GM23338 (cell line): Measurements from ENCODE around the gene NFIA. TPM values are rescaled to one million over a fixed set of nuclear protein-coding genes. Genes with fewer than 3 reads are reported as not detected.

Source experiments
- ATAC-seq: fragments of 200-7000 bp; cut with Tn5 transposase; 3 replicates; pipeline ENCODE4 v1.9.1; 2020
- DNase-seq: peaks from one replicate; pipeline ENCODE4 v3.0.0-alpha.2; 2015; ENCODE audit warnings: low spot score
- H2AFZ ChIP-seq: fragments of 200-600 bp; sonication (generic); 2 replicates; pipeline ENCODE4 v1.8.0; 2016; ENCODE audit warnings: antibody characterized with exemption, mild to moderate bottlenecking, moderate library complexity
- H3F3A ChIP-seq: fragments of 200-600 bp; sonication (generic); replicated peaks from 2 replicates; pipeline ENCODE4 v1.8.0; 2017; ENCODE audit warnings: antibody characterized with exemption, mixed run types, low read depth
- H3K27ac ChIP-seq: fragments of 200-600 bp; sonication (generic); 2 replicates; pipeline ENCODE4 v1.6.1; 2016; ENCODE audit warnings: low read depth
- H3K27me3 ChIP-seq: fragments of 200-600 bp; sonication (generic); 2 replicates; pipeline ENCODE4 v1.8.0; 2016; ENCODE audit warnings: mild to moderate bottlenecking, mixed run types, moderate library complexity; ENCODE audit not compliant: insufficient read depth
- H3K36me3 ChIP-seq: fragments of 200-600 bp; sonication (generic); 2 replicates; pipeline ENCODE4 v1.8.0; 2016; ENCODE audit warnings: mild to moderate bottlenecking; ENCODE audit not compliant: insufficient read depth
- H3K4me1 ChIP-seq: fragments of 200-600 bp; sonication (generic); 2 replicates; pipeline ENCODE4 v1.8.0; 2016; ENCODE audit warnings: mild to moderate bottlenecking, moderate library complexity; ENCODE audit not compliant: insufficient read depth
- H3K4me2 ChIP-seq: fragments of 200-600 bp; sonication (generic); 2 replicates; pipeline ENCODE4 v1.7.1; 2017; ENCODE audit warnings: mixed run types
- H3K4me3 ChIP-seq: fragments of 200-600 bp; sonication (generic); 2 replicates; pipeline ENCODE4 v1.6.1; 2016; ENCODE audit warnings: mixed run types
- H3K79me2 ChIP-seq: fragments of 200-600 bp; sonication (generic); replicated peaks from 2 replicates; pipeline ENCODE4 v1.8.0; 2017; ENCODE audit warnings: mild to moderate bottlenecking; ENCODE audit not compliant: insufficient read depth
- H3K9me2 ChIP-seq: fragments of 200-600 bp; sonication (generic); 2 replicates; pipeline ENCODE4 v1.8.0; 2017; ENCODE audit not compliant: insufficient read depth
- H4K20me1 ChIP-seq: fragments of 200-600 bp; sonication (generic); replicated peaks from 2 replicates; pipeline ENCODE4 v1.8.0; 2017; ENCODE audit warnings: mild to moderate bottlenecking; ENCODE audit not compliant: insufficient read depth
- H3K27ac Mint-ChIP-seq: 2 replicates; pipeline ENCODE4 v1.8.0; 2020; ENCODE audit warnings: inconsistent platforms, mild to moderate bottlenecking, moderate library complexity, mixed read lengths
- H3K27me3 Mint-ChIP-seq: 3 replicates; pipeline ENCODE4 v1.8.0; 2022; ENCODE audit warnings: low read depth, mild to moderate bottlenecking, moderate library complexity, mixed read lengths, inconsistent platforms; ENCODE audit not compliant: insufficient read depth, poor library complexity
- H3K36me3 Mint-ChIP-seq: 3 replicates; pipeline ENCODE4 v1.8.0; 2021; ENCODE audit warnings: low read depth, mild to moderate bottlenecking, inconsistent platforms, moderate library complexity, mixed read lengths
- H3K4me1 Mint-ChIP-seq: 3 replicates; pipeline ENCODE4 v1.8.0; 2020; ENCODE audit warnings: mild to moderate bottlenecking, inconsistent platforms, mixed read lengths
- H3K4me3 Mint-ChIP-seq: 3 replicates; pipeline ENCODE4 v1.8.0; 2021; ENCODE audit warnings: moderate library complexity, mild to moderate bottlenecking, inconsistent platforms, mixed read lengths
- H3K9me3 Mint-ChIP-seq: 3 replicates; pipeline ENCODE4 v1.8.0; 2020; ENCODE audit warnings: moderate library complexity, mild to moderate bottlenecking, inconsistent platforms, mixed read lengths
- EZH2phosphoT487 ChIP-seq: fragments of 200-600 bp; sonication (generic); IDR thresholded peaks from one replicate; pipeline ENCODE4 v1.8.1; 2018; ENCODE audit warnings: antibody characterized with exemption; ENCODE audit not compliant: unreplicated experiment
- JUNB ChIP-seq: IDR thresholded peaks from one replicate; pipeline ENCODE4 v1.6.1; 2016; ENCODE audit warnings: antibody characterized with exemption; ENCODE audit not compliant: unreplicated experiment
- NANOG ChIP-seq: IDR thresholded peaks from 2 replicates; pipeline ENCODE4 v1.6.1; 2016; ENCODE audit warnings: antibody characterized with exemption, borderline replicate concordance
- STAT1 ChIP-seq: IDR thresholded peaks from one replicate; pipeline ENCODE4 v1.6.1; 2016; ENCODE audit warnings: antibody characterized with exemption; ENCODE audit not compliant: unreplicated experiment
- ZNF114 ChIP-seq: fragments of 250-450 bp; sonication (Bioruptor Pico); IDR thresholded peaks from 2 replicates; pipeline ENCODE4 v1.5.0; 2020; ENCODE audit warnings: mild to moderate bottlenecking, moderate library complexity
- polyA plus RNA-seq: library from polyadenylated mRNA; unstranded; fragments of >200 nt; fragmentation: Nextera tagmentation; extraction: Ambion mirVana; gene quantifications from 2 replicates; pipeline ENCODE4 v1.2.1, GENCODE V29; 2016
- total RNA-seq: library from RNA; depleted of rRNA; stranded (reverse); fragments of >200 nt; shearing (Covaris generic); gene quantifications from 2 replicates; pipeline ENCODE4 v1.2.3, GENCODE V29; 2014
- TF ChIP-seq, protein P1 (sequence below): IDR thresholded peaks from one replicate; pipeline ENCODE4 v1.6.1; 2018; ENCODE audit warnings: antibody characterized with exemption; ENCODE audit not compliant: unreplicated experiment
- TF ChIP-seq, protein P2 (sequence below): fragments of 250-450 bp; sonication (Bioruptor Pico); IDR thresholded peaks from 2 replicates; pipeline ENCODE4 v1.5.0; 2020; ENCODE audit warnings: mild to moderate bottlenecking, moderate library complexity
- TF ChIP-seq, protein P3 (sequence below): IDR thresholded peaks from 2 replicates; pipeline ENCODE4 v1.6.1; 2016; ENCODE audit warnings: antibody characterized with exemption

Gene NFIA
- total and polyA plus RNA-seq, 2 experiments from 2014 or later = 0.97 to 2.3 TPM

GRCh38 chr1:61250933-61251332, 168.6 kb downstream of the NFIA start (continued):
- TF ChIP-seq, protein P1, sequence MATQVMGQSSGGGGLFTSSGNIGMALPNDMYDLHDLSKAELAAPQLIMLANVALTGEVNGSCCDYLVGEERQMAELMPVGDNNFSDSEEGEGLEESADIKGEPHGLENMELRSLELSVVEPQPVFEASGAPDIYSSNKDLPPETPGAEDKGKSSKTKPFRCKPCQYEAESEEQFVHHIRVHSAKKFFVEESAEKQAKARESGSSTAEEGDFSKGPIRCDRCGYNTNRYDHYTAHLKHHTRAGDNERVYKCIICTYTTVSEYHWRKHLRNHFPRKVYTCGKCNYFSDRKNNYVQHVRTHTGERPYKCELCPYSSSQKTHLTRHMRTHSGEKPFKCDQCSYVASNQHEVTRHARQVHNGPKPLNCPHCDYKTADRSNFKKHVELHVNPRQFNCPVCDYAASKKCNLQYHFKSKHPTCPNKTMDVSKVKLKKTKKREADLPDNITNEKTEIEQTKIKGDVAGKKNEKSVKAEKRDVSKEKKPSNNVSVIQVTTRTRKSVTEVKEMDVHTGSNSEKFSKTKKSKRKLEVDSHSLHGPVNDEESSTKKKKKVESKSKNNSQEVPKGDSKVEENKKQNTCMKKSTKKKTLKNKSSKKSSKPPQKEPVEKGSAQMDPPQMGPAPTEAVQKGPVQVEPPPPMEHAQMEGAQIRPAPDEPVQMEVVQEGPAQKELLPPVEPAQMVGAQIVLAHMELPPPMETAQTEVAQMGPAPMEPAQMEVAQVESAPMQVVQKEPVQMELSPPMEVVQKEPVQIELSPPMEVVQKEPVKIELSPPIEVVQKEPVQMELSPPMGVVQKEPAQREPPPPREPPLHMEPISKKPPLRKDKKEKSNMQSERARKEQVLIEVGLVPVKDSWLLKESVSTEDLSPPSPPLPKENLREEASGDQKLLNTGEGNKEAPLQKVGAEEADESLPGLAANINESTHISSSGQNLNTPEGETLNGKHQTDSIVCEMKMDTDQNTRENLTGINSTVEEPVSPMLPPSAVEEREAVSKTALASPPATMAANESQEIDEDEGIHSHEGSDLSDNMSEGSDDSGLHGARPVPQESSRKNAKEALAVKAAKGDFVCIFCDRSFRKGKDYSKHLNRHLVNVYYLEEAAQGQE = no peak
- TF ChIP-seq EZH2phosphoT487 (no peak), STAT1 (no peak), ZNF114 (CRISPR knock-in tag) (no peak)

- Histone ChIP-seq H3K9me2 (no peaks in the 10 kb centered on the region; the same call in 1 of the 2 replicates), H3K27ac (no peak overlapping the region), H3F3A (no peaks in the 10 kb centered on the region), H3K79me2 (no peaks in the 10 kb centered on the region), H3K4me3 (no peak overlapping the region), H3K4me1 (peaks cover 24% of the 10 kb centered on the region), H2AFZ (no peak overlapping the region), H3K27me3 (no peaks in the 10 kb centered on the region), H4K20me1 (no peaks in the 10 kb centered on the region), H3K36me3 (no peaks in the 10 kb centered on the region), H3K4me2 (no peak overlapping the region)
- Mint-ChIP-seq H3K9me3 (no peaks in the 10 kb centered on the region), H3K27ac (no peak overlapping the region), H3K4me1 (peaks cover 40% of the 10 kb centered on the region), H3K27me3 (peaks cover 2% of the 10 kb centered on the region), H3K36me3 (no peaks in the 10 kb centered on the region), H3K4me3 (no peak overlapping the region)
- ATAC-seq (no peak), DNase-seq (no peak)
- TF ChIP-seq, protein P2, sequence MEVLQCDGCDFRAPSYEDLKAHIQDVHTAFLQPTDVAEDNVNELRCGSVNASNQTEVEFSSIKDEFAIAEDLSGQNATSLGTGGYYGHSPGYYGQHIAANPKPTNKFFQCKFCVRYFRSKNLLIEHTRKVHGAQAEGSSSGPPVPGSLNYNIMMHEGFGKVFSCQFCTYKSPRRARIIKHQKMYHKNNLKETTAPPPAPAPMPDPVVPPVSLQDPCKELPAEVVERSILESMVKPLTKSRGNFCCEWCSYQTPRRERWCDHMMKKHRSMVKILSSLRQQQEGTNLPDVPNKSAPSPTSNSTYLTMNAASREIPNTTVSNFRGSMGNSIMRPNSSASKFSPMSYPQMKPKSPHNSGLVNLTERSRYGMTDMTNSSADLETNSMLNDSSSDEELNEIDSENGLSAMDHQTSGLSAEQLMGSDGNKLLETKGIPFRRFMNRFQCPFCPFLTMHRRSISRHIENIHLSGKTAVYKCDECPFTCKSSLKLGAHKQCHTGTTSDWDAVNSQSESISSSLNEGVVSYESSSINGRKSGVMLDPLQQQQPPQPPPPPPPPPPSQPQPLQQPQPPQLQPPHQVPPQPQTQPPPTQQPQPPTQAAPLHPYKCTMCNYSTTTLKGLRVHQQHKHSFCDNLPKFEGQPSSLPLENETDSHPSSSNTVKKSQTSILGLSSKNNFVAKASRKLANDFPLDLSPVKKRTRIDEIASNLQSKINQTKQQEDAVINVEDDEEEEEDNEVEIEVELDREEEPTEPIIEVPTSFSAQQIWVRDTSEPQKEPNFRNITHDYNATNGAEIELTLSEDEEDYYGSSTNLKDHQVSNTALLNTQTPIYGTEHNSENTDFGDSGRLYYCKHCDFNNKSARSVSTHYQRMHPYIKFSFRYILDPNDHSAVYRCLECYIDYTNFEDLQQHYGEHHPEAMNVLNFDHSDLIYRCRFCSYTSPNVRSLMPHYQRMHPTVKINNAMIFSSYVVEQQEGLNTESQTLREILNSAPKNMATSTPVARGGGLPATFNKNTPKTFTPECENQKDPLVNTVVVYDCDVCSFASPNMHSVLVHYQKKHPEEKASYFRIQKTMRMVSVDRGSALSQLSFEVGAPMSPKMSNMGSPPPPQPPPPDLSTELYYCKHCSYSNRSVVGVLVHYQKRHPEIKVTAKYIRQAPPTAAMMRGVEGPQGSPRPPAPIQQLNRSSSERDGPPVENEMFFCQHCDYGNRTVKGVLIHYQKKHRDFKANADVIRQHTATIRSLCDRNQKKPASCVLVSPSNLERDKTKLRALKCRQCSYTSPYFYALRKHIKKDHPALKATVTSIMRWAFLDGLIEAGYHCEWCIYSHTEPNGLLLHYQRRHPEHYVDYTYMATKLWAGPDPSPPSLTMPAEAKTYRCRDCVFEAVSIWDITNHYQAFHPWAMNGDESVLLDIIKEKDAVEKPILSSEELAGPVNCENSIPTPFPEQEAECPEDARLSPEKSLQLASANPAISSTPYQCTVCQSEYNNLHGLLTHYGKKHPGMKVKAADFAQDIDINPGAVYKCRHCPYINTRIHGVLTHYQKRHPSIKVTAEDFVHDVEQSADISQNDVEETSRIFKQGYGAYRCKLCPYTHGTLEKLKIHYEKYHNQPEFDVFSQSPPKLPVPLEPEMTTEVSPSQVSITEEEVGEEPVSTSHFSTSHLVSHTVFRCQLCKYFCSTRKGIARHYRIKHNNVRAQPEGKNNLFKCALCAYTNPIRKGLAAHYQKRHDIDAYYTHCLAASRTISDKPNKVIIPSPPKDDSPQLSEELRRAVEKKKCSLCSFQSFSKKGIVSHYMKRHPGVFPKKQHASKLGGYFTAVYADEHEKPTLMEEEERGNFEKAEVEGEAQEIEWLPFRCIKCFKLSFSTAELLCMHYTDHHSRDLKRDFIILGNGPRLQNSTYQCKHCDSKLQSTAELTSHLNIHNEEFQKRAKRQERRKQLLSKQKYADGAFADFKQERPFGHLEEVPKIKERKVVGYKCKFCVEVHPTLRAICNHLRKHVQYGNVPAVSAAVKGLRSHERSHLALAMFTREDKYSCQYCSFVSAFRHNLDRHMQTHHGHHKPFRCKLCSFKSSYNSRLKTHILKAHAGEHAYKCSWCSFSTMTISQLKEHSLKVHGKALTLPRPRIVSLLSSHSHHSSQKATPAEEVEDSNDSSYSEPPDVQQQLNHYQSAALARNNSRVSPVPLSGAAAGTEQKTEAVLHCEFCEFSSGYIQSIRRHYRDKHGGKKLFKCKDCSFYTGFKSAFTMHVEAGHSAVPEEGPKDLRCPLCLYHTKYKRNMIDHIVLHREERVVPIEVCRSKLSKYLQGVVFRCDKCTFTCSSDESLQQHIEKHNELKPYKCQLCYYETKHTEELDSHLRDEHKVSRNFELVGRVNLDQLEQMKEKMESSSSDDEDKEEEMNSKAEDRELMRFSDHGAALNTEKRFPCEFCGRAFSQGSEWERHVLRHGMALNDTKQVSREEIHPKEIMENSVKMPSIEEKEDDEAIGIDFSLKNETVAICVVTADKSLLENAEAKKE (CRISPR knock-in tag) = no peak
- TF ChIP-seq, protein P1 = no peak
- TF ChIP-seq NANOG (no peak), JUNB (no peak)
- TF ChIP-seq, protein P3, sequence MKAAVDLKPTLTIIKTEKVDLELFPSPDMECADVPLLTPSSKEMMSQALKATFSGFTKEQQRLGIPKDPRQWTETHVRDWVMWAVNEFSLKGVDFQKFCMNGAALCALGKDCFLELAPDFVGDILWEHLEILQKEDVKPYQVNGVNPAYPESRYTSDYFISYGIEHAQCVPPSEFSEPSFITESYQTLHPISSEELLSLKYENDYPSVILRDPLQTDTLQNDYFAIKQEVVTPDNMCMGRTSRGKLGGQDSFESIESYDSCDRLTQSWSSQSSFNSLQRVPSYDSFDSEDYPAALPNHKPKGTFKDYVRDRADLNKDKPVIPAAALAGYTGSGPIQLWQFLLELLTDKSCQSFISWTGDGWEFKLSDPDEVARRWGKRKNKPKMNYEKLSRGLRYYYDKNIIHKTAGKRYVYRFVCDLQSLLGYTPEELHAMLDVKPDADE = no peak
Observed at GRCh38 chr1:61253059-61253735, 170.8 kb downstream of the NFIA start.
